Measurements from ENCODE around the gene MOB3B.
"Not testable (repeated sequence)": the region's sequence is repeated elsewhere in the genome, so short reads cannot be mapped to it uniquely, and the experiment has no call there.

The MOB3B gene

DNA sequence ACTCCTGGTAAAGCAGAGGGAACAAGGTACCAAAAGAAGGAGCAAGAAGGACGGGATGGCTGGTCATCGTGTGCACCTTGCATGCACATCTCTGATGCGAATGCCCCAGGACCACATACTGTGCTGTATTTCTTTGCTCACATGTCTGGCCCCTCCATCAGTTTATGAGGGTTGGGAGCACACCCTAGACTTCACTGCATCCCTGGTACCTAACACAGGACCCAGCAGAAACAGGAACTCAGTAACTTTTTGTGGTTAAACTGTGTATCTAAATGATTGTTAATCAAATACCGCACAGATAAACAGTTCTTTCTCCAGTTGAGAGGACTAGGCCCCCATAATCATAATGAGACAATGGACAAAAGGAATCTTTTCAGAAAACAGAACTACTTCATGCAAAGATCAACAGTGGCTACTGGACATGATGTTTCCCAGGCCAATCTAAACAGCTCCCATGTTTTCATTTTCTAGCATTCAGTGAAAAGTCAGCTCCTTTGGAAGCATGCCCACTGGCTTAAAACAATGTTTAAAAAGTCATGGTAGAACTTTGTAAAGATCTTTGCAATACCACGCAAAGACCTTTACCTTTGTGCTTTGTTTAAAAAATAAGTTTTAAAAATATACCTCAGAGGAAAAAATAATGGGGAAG is 61.0 kb downstream of the MOB3B start:
- TF ChIP-seq, protein P1, sequence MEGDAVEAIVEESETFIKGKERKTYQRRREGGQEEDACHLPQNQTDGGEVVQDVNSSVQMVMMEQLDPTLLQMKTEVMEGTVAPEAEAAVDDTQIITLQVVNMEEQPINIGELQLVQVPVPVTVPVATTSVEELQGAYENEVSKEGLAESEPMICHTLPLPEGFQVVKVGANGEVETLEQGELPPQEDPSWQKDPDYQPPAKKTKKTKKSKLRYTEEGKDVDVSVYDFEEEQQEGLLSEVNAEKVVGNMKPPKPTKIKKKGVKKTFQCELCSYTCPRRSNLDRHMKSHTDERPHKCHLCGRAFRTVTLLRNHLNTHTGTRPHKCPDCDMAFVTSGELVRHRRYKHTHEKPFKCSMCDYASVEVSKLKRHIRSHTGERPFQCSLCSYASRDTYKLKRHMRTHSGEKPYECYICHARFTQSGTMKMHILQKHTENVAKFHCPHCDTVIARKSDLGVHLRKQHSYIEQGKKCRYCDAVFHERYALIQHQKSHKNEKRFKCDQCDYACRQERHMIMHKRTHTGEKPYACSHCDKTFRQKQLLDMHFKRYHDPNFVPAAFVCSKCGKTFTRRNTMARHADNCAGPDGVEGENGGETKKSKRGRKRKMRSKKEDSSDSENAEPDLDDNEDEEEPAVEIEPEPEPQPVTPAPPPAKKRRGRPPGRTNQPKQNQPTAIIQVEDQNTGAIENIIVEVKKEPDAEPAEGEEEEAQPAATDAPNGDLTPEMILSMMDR (conservative IDR thresholded peaks at IDR 0.05), result no peak
- no peak overlapping the region for H3K27ac ChIP-seq

DNA sequence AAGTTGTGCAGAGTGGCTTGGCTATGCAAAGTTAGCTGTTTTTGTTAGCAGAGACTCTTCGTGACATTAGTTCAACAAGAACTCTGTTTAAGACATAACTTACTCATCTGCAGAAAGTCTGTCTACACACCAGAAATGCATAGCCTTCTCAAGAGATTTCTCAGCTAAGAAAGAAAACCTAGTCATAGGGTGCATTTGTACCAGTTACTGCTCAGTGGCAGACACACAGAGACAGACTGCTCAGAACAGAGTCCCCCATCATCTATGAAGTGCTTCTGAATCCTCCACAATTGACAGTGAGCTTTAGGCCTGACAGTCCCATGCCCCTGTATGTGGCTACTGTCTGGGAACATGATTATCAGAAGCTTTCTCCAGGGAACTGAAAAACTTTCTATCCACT is 61.6 kb downstream of the MOB3B start:
- TF ChIP-seq, protein P1 (conservative IDR thresholded peaks at IDR 0.05), result no peak

DNA sequence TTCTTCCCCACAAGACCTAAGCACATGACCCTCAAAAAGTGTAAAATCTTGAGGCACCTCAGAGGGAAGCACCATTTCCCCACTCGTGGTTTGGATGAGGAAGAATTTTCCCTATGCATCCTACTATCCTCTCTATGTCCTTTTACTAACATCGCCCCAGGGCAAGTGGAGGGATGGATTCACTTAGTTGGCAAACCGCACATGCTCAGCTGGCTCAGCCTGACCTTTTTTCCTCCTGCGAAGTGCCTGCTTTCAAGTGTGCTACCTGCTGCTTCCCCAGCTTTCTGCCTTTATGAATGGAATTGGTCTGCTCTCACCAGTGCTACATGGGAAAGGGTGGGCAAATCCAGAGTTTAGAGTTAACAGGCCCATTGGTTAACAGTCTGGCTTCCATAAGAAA is 62.1 kb downstream of the MOB3B start:
- TF ChIP-seq, protein P1 (conservative IDR thresholded peaks at IDR 0.05), result no peak
- no peak overlapping the region for H3K27ac ChIP-seq

More for the DNA sequence above, 61.6 kb downstream of the MOB3B start:
- H3K27ac ChIP-seq, result no peak overlapping the region

DNA sequence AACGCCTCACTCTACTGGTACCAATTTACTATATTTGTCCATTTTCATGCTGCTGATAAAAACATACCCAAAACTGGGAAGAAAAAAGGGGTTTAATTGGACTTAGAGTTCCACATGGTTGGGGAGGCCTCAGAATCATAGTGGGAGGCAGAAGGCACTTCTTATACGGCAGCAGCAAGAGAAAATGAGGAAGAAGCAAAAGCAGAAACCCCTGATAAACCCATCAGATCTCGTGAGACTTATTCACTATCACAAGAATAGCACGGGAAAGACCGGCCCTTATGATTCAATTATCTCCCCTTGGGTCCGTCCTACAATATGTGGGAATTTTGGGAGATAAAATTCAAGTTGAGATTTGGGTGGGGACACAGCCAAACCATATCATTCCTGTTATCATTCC is 63.1 kb downstream of the MOB3B start:
- not testable (repeated sequence) for H3K27ac ChIP-seq

DNA sequence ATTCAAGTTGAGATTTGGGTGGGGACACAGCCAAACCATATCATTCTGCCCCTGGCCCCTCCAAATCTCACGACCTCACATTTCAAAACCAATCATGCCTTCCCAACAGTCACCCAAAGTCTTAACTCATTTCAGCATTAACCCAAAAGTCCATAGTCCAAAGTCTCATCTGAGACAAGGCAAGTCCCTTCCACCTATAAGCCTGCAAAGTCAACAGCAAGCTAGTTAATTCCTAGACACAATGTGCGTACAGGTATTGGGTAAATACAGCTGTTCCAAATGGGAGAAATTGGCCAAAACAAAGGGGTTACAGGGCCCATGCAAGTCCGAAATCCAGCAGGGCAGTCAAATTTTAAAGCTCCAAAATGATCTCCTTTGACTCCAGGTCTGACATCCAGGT is 64.7 kb downstream of the MOB3B start:
- not testable (repeated sequence) for H3K27ac ChIP-seq

DNA sequence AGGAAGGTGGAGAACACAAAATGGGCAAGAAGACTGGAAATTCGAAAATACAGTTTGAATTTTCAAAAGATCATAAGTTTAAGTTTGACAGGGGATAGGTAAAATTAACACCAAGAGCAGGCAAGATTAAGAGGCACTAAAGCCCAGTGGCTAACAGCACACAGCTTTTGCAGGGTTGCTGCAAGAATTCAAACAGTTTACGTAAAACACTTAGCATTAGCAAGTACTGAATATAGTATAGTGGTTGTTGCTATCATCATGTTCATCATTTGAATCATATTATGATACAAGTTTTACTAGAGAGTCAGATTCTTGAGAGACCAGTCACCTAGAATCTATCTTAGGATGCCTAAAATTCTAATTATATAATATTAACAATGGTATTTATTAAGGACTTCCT is 66.8 kb downstream of the MOB3B start:
- TF ChIP-seq, protein P1 (conservative IDR thresholded peaks at IDR 0.05), result no peak
- H3K27ac ChIP-seq, result no peak overlapping the region

DNA sequence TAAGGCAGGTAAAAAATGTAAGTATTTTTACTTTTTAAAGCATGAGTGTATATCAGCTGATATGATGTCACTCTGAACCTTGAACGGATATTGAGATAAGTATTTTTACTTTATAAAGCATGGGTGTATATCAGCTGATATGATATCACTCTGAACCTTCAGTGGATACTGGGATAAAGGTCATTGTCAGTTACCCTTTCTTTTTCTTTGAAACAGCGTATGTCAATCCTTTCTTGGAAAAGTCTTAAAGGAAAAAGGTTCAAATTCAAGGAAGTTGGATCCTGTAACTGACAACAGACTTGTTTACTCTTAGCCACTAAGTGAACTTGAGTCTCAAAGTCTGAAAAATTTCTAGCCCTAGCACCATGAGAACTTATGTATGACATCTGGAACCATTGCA is 67.2 kb downstream of the MOB3B start:
- TF ChIP-seq, protein P1 (conservative IDR thresholded peaks at IDR 0.05), result no peak
- no peak overlapping the region for H3K27ac ChIP-seq

DNA sequence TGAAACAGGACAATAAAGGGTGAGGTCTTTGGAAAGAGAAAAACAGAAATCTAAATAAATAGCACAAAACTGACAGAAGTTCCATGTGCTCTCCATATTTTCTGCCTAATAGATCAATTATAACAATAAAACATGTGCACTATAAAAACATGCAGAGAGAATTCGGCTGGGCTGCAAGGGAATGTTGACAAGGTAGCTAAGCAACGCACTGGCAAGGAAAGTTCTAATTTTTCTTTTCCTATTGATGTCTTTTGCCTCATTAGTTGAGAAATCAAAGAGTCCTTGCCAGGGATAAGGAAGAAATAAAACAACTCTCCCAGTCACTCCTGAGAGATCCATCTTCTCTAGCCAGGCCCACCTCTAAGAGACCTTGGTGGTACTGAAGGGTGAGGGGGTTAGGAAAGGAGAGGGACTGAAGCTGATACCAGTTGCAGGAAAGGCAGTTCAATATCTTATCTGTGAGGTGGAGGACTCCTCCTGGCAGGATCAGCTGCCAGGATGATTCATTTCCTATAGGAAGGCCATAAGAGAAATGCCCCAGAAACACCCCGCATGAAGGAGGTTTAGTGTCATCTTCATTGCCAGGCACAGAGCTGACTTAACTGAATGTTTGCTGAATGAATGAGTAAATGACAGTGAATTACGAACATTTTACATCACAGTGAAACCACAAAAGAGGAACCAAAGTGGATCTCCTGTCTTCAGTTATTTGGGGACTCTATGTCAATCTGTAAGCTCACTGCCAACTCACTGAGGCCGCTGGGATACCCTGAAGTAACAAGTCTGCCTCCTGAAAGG is 69.2 kb downstream of the MOB3B start:
- no peak overlapping the region for H3K27ac ChIP-seq

More for the DNA sequence above, 69.2 kb downstream of the MOB3B start:
- TF ChIP-seq, protein P1 (conservative IDR thresholded peaks at IDR 0.05), result no peak
